ENCODE data around the gene NAV2.

NAV2 gene

DNA sequence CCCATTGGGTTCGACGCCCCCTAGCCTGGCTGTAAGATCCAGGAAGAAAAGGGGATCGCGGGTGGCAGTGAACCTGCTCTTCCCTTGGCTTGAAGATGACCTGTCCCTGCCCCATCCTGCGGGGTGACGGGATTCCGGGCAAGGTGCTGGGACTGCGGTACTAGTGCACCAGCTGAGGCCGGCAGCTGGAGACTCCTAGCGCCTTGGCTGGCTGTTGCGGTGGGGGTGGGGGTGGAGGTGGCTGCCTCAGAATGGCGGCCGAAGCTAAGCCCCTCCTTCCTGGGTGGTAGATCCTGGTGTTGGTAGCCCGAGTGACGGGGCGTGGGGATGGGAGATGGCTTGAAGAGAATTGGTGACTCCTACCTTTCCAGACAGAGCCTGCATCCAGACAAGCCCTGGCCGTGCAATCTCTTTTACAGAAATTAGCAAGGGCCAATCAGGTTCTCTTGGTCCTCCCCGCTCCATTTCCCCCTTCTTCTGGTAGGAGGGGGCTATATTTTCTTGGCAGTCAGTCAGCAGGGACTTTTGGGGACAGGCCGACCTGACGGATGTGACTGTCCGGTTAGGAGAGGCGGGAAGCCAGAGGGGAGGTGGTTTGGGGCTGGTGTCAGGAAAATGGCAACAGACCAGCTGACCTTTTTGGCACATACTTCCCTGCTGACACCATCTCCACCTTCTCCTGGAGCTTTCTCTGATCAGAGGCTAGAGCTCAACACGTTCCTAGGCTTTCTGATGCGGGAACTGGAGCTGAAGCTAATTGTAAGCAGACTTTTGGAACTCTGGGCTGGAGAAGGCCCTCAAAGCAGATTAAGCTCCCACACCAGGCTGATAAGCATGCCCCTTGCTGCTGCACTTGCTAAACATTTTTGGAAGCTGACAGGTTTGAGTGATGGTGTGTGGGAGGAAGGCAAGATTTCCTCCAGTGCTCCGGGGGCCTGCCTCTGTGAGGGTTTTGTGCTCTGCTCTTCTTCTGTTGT, 2.0 kb downstream of the NAV2 start:
- no peak for DNase-seq (ENCODE audit: low read depth in 2 of 2)

DNA sequence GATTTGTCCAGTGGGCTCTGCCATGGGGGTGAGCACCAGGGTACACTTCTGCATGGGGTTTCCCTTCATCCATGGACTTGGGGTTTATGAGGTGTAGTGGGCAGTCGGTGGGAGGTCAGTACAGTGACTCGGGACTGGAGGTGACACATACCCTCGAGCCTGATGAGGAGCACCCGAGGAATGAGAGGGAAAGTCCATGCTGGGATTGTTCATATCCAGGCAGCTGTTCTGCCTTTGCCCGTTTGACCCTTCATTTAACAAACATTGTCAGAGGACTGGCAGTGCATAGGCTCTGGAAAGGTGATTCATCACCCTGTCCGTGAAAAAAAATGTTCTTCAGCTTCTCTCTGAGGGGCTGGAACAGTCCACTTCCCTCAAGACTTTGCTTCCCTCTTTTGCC, 2.7 kb downstream of the NAV2 start:
- DNase-seq (ENCODE audit: low read depth in 2 of 2): no peak

DNA sequence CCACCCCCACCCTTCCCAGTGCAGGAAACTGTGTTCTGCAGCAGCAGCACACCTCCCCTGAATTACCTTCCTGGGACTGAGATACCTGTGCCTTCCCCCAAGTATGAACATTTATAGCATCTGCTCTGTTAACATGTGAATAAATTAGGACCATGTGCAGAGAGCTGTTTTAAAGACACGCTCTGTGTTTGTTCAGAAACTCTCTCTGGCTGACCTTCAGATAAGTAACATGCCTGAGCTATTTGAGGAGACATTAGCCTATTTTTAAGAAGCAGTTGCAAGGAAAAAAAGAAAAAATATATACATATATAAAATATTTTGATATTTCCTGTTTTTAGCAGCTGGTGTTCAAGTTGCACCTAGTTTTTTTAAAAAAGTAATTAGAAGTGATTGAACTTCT, 5.4 kb downstream of the NAV2 start:
- no peak for DNase-seq (ENCODE audit: low read depth in 2 of 2)

DNA sequence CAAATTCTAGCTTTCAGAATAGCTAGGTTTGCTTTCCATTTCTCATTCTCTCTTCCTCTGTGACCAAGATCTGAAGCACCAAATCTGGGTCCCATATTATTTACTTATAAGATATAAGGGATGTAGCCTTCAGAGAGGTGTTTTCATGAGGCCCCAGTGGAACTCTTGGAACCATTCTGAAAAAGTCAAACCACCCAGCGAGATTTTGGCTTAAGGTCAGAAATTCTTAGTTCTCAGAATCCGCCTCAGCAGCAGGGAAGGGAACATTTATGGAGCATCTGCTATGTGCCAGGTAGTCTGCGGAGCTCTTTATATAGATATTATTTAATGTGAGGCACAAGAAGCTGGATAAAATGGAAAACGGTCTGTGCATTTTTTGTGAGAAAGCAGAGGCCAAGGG, 6.3 kb downstream of the NAV2 start:
- no peak for DNase-seq (ENCODE audit: low read depth in 2 of 2)

DNA sequence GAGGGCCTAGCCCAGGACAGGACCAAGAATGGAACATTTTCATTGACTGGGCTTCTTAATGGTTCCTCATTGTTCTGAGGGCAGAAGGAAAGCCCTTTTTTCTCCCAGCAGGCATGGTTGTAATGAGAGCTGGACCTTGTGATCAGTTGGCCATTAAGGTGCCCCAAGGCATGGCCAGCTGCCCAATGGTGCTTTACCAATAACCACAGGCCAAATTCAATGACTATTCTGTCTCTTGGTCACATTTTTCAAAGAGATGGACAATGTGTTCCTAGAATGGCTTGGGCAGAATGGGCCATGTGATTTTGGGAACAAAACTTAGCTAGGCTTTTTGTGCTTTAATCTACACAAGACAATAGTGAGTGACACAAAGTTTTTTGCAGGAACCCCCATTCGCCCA, 7.3 kb downstream of the NAV2 start:
- DNase-seq (ENCODE audit: low read depth in 2 of 2): no peak

DNA sequence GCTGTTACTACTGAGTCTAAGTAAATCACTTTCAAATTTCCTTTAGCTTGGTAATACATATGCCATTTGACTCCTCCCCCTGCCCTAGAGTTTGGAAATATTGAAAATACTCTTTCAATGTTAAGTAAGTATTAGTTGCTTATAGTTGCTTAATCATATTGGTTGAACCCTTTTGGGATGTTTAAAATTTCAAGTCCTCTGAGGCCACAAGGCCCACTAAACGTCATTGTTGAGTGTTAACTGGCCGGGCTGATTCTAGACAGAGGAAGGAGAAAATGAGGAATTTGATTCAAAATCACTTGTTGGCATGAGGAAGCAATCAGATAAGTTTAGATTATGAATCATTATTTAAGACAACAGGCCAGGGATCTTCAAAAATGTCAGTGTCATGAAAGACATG, 8.5 kb downstream of the NAV2 start:
- no peak for DNase-seq (ENCODE audit: low read depth in 2 of 2)

DNA sequence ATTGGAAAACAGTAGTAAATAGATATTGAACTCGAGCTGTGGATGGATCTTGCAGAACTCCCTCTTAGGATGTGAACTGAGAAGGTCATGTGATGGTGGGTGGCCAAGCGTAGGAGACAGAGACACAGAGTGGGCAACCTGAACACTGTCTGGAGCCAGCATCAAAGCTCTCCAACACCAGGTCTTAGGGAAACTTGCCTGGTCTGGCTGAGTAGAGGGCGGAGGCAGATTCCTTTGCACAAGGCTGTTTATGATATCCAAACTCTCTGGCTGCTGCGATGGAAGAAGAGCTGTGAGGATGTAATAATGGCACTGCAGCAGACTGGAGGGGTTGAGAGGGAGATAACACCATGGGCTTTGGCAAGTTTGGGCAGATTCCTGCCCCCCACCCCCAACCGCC, 10.1 kb downstream of the NAV2 start:
- no peak for DNase-seq (ENCODE audit: low read depth in 2 of 2)

DNA sequence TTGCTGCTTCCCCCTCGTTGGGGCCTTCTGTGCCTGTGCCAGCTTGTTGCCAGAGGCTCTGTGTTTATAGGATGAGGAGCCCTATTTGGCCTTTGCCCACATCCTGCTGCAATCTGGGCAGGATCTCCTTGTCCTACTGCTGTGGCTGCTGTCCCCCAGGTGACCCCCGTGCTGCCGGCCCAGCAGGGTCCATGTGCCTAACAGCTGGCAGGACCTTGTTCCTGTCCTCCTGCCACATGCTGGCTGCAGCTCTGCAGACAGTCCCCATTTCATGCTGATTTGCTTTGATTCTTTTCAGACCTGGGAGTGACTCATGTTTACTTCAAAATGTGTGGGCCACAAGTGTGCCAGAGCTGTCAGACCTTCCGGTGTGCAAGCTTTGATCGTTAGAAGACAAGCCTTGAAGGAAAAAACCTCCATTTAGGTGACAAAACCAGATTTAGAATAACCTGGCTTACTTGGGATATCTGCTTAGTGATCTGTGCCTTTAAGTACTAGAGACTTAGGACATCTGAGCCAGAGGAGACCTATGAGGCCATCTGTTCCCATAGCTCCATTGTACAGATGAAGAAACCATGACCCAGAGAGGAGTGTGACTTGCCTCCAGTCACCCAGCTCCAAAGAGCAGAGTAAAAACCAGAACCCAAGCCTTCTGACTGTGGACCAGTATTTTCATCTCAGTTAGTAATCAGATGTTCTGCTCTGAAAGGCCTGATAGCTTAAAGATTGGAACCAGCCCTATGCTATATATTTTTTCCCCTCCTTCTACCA, 11.1 kb downstream of the NAV2 start:
- no peak for DNase-seq (ENCODE audit: low read depth in 2 of 2)

DNA sequence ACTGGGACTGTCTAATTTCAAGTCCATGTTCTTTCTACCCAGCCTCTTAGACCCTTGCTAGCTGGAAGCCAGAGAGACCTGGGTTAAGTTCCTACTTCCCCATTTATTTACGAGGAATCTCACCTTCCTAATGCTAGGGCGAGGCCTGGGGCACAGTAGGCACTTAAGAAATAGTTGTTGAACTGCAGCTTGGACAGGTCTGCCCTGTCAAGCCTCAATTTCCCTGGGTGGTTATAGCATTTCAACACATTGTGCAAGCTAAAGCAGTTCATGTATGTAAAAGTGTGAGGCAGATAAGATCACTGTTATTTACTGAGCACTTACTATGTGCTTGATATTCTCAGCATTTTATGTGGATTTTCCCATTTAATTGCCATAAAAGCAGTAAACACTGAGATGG, 12.1 kb downstream of the NAV2 start:
- no peak for DNase-seq (ENCODE audit: low read depth in 2 of 2)

DNA sequence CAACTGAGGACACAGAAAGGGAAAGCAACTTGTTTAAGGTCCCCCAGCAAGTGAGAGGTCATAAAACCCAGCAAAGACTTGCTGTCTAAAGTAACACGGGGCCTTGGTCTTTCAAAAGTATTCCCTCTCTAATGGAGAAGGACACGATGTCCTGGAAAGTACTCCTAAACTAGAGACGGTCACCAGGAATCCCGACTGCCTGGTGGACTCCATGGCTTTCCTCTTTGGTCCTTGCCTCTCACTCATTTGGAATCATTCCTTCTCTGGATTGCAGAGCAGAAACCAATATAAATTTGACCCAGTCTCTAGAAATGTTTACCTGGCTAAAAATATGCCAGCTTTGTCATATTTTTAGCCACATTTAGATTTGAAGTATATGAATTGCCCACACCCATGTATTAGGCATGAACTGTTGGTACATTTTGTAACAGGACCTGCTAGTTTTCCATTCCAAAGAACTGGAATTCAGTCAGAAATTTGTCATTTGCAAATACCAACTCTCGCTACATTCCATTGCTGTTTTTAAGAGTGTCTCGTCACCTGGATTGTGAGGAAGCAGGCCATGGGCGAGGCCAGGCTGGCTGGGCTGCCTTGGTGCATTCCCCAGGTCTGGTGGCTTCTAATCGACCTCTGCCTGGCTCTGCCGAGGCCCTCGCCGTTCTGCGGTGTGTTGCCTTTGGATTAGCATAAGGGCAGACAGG, 12.9 kb downstream of the NAV2 start:
- DNase-seq (ENCODE audit: low read depth in 2 of 2): no peak

DNA sequence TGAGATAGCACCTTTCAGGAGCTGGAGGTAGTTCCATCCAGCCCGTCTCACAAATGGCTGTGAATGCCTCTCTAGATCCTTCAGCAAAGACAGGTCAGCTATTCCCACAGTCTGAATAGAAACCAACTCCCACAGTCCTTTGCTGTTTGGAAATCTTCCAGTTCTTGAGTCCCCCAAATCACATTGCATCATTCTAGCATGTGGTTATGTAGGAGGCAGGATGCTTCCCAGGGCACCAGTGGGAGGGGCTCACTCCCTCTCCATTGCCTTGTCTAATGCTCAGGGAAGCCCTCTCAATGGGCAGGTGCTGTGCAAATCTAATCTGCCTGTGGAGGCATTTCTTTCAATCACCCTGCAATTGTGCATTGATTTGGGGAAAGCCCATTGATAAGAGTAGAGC, 14.6 kb downstream of the NAV2 start:
- DNase-seq (ENCODE audit: low read depth in 2 of 2): no peak

DNA sequence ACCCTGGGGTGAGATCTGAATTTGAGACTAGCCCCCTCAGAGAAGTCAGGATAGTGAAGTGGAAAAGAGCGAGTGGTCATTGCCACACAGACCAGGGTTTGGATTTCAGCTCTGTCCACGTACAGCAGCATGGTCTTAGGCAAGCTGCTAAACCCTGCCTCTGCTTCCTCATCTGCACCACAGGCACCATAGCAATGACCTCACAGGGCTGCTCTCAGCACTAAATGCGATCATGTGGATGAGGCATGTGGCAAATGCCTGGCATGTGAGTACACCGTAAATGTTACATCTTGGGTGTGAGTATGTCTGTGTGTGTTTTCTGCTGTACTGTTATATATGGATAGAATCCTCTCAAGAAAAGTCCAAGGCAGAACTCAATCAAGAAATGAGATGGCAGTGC, 15.8 kb downstream of the NAV2 start:
- DNase-seq (ENCODE audit: low read depth in 2 of 2): no peak

DNA sequence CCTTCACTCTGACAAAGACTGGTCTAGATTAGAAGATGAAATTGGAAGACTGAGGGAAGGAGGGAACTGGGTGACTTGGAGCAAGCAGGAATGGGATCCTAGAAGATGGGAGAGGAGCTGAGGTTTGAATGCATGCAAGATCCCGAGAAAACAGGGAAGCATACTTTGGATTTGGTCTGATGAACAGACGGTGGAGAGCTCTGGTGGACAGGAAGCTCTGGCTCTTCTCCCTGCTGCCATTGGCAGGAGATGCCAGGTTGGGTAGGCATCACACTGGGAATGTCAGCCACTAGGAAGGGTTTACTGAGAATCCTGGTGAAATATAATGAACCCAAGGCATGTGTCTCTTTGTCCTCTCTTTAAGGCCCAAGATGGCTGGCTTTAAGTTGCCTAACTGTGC, 16.5 kb downstream of the NAV2 start:
- DNase-seq (ENCODE audit: low read depth in 2 of 2): no peak

DNA sequence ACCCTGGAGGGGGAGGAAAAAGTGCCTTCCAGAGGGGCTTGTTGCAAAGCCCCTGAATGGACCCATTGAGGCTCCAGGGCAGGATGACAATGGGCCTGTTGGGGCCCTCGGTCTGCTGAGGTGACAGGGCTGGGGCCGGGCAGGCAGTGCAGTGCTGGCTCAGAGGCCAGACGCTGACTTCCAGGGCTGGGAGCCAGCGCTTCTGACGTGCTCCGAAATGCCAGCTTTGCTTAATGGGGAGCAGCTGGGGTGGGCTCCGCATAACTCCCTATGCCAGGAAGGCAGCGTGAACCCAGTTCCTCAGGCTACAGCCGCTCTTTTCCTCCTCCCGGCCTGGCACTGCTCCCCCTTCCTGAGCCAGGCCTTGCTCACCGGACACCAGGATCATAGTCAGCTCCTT, 17.7 kb downstream of the NAV2 start:
- no peak for DNase-seq (ENCODE audit: low read depth in 2 of 2)

DNA sequence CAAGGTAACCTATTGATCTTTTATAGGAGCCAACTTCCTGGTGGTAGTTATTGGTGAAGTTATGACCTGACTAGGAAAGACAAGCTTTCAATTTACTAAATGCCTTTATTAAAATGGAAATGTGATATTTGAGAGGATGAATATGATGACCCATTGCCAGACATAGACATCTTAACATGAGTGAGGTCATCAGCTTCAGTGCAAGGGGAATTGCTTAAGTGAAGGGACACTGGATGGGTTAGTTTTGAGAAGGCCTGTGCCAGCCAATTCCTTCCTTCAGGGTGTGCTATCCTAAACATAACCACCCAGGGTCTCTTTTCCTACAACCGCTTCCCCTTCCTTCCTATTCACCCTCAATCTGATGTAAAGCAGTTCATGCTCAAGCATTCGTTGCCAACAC, 21.5 kb downstream of the NAV2 start:
- DNase-seq (ENCODE audit: low read depth in 2 of 2): no peak

DNA sequence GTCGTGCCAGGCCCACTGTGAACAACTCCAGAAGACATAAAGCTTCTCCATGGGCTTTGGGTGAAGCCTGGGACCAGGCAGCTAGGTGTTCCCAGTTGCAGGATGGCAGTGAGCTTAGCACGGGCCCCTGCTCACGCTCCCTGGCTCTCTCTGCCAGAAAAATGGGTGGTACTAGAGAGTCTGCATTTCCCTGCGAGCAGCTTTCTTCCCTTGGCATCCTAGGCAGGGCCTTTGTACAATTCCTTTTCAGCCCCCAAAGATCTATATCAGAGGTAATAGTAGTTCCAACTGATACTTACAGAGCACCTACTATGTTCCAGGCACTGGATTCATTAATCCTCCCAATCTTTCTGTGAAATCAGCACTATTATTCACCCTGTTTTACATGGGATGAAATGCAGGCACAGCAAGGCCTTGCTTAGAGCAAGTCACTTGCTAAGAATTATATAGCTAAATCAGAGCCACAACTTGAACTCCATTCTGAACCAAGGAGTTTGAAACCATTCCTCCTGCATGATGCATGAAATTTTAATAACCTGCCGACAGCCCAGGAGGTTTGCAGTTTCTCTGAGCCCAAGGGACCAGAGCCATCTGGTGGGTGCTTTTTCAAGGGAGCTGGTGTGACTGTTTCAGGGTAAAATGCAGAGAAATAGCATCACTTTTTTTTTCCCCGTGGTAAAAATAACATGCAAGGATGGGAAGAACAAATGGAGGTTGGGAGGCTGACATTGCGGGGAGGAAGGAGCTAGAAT, 22.7 kb downstream of the NAV2 start:
- DNase-seq (ENCODE audit: low read depth in 2 of 2): no peak

DNA sequence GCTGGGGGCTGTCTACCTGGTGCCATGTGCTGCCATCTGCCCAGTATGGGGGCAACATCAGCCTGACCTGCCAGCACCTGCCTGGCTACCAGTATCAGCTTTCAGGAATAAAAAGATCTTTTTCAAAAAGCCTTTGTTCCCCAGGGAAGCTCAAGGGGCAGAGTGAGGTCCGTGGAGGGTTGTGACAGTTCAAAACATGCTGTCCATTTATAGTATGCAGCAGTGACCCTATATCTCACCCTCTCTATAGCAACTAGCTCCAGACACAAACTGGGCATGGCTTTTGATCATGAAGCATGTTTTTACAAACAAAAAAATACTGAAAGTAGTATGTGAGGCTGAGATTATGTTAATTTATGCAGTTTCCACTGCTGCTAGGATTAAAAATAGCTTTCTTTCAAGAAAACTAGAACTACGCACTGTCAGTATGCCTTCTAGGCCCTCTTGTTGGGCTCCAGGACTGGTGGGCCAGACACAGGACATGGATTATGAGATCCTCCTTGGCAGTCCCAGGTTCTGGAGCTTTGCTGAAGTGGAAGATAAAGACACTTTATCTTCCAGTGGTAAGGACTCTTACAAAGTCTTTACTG, 23.4 kb downstream of the NAV2 start:
- no peak for DNase-seq (ENCODE audit: low read depth in 2 of 2)

DNA sequence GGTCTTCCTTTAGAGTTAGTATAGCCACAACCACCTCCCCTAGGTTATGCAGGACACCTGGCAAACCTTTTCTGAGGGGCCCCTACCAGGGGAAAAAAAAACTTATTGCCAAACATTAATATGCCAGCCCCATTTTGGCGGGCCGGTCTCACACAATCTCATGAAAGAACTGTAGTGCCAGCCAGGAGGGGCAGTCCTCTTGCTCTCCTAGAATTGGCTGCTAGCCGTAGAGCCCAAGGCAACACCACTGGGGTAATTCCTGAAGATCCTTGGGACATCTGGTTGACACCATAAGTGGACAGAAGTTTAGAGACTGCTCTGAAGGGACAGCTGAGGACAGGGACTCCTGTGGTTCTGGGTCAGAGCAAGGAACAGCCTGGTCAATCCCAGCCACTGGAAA, 24.2 kb downstream of the NAV2 start:
- DNase-seq (ENCODE audit: low read depth in 2 of 2): no peak

DNA sequence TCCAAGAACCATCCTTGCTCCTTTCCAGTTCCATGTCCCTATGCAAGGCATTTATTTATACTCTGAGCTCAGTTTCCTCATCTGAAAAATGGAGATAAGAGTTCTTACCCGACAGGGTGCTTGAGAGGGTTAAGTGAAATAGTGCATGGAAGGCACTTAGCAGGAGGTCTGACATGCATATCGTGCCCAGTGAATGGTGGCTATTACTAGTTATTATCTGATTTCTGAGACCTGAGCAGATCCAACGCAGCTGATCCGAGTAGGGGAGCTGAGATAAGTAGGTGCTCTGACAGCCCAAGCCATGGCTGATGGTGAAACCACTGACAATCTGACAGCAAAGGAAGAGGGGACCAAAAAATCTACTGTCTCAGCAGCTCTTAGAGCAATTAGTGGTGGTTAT, 24.9 kb downstream of the NAV2 start:
- no peak for DNase-seq (ENCODE audit: low read depth in 2 of 2)

DNA sequence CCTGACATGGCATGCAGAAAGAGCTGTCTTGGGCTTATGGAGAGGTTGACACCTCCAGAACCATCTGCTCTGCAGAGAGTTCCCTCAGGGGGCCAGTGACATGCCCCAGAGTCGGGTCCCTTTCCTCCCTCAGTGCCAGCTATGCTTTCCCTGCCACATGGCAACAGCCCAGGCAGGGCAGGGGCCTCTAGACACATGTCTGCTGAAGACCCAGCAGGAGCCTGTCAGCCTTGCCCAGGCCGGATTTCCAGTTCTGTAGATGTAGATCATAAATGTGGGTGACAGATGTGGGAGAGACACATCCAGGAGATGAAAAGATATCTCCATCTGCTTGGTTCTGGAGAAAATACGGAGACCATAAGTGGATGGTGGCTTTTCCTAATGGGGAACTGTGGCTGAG, 25.5 kb downstream of the NAV2 start:
- no peak for DNase-seq (ENCODE audit: low read depth in 2 of 2)

DNA sequence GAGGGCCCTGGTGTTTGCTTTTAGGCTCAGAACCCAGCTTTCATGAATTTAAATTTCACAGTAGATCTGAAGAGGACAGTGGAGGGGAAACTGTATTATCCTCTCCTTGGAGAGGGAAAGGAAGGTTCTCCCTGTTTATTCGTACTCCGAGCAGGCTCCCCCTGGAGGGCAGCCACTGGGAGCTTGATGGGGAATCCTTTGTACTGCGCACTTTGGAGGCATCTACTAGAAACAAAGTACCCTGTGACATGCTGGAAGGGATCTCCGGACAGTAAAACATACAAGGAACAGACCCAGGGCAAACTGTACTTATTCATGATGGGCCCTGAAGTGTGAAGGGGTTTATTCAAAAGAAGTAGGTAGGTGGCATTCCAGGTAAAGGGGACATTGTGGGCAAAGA, 27.2 kb downstream of the NAV2 start:
- no peak for DNase-seq (ENCODE audit: low read depth in 2 of 2)
